Midbrain (tissue), 1 donor: ENCODE measurements around the gene PIP5K1C.

ENCODE experiments used
- DNase-seq: peaks from one replicate; lab custom pipeline; 2025; lab: John Stamatoyannopoulos, UW

The PIP5K1C gene

GRCh38 chr19:3609779-3610719 is 90.2 kb downstream of the PIP5K1C start:
- DNase-seq, result no peak

- DNase-seq, result no peak
Measured at GRCh38 chr19:3608750-3609322, 91.4 kb downstream of the PIP5K1C start.

GRCh38 chr19:3608079-3608641 is 92.1 kb downstream of the PIP5K1C start:
- DNase-seq, result no peak

- no peak for DNase-seq
Measured at GRCh38 chr19:3607303-3608078, 92.8 kb downstream of the PIP5K1C start.

GRCh38 chr19:3606690-3607289 is 93.5 kb downstream of the PIP5K1C start, which contains the start of gene TBXA2R:
Gene TBXA2R, minus strand, starts transcription at chr19:3606875. Its CDS starts 6,241 bp downstream, at chr19:3600634.
- DNase-seq, result no peak

- no peak for DNase-seq
Measured at GRCh38 chr19:3606174-3606689, 94.0 kb downstream of the PIP5K1C start.

GRCh38 chr19:3605770-3606169 is 94.5 kb downstream of the PIP5K1C start:
- DNase-seq, result no peak

GRCh38 chr19:3605361-3605760 is 94.9 kb downstream of the PIP5K1C start:
- no peak for DNase-seq

- no peak for DNase-seq
Measured at GRCh38 chr19:3604987-3605343, 95.3 kb downstream of the PIP5K1C start.

- no peak for DNase-seq
Measured at GRCh38 chr19:3604227-3604986, 95.9 kb downstream of the PIP5K1C start.

- DNase-seq, result no peak
Measured at GRCh38 chr19:3603121-3603811, 97.0 kb downstream of the PIP5K1C start.

- no peak for DNase-seq
Measured at GRCh38 chr19:3601021-3601420, 99.2 kb downstream of the PIP5K1C start.

GRCh38 chr19:3599776-3600187 is 100.5 kb downstream of the PIP5K1C start:
- no peak for DNase-seq

- DNase-seq, result no peak
Measured at GRCh38 chr19:3595521-3596061, 104.7 kb downstream of the PIP5K1C start.

- DNase-seq, result no peak
Measured at GRCh38 chr19:3593156-3593555, 107.1 kb downstream of the PIP5K1C start.

- DNase-seq, result no peak
Measured at GRCh38 chr19:3591876-3592613, 108.2 kb downstream of the PIP5K1C start.

GRCh38 chr19:3590991-3591659 is 109.1 kb downstream of the PIP5K1C start:
- DNase-seq, result no peak

GRCh38 chr19:3589949-3590348 is 110.3 kb downstream of the PIP5K1C start:
- DNase-seq, result no peak

- no peak for DNase-seq
Measured at GRCh38 chr19:3589439-3589838, 110.8 kb downstream of the PIP5K1C start.
